AG08395 (cell line): ENCODE data around the gene ANKH.
A peak's percentile ranks its signal among the peaks of the same experiment; 100 is the strongest.

Experiments used
- DNase-seq: peaks from one replicate; pipeline ENCODE4 v3.0.0; 2012; ENCODE audit warnings: mixed read lengths, low spot score

Gene ANKH

GRCh38 chr5:14760548-14761002 is 111.0 kb downstream of the ANKH start:
- no peak for DNase-seq

- DNase-seq: no peak
Measured at GRCh38 chr5:14759744-14760547, 111.6 kb downstream of the ANKH start.

DNA sequence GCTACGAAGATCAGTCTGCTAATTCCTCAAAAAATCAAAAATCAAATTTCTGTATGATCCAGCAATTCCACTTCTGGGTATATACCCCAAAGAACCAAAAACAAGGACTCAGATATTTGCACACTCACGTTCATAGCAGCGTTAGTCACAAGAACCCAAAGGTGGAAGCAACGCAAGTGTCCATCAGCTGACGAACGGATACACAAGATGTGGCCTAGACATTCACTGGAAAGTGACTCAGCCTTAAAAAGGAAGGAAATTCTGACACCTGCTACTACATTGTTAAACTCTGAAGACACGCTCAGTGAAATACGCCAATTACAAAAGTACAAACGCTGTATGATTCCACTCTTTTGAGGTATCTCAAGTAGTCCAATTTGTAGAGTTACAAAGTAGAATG is 113.7 kb downstream of the ANKH start:
- DNase-seq: no peak

DNA sequence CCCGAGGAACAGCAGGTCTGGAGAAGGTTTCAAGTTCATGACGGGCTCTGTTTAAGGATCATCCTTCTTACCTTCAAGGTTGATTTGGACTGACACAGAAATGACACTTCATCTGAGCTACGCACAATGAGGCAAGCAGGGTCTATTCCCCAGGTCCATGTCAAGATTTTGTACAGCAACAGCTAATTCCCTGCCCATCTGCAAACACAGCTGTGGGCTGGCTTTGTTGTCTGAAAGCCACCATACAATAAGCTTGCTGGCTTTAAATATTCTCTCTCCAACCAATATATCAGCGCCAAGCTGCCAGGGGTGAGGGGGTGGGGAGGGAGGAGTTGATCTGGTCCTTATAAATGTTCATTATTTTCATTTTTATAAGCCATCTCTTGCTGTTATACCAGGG is 115.1 kb downstream of the ANKH start:
- DNase-seq: no peak

GRCh38 chr5:14753947-14754346 is 117.6 kb downstream of the ANKH start:
- DNase-seq: no peak

- no peak for DNase-seq
Measured at GRCh38 chr5:14753292-14753691, 118.3 kb downstream of the ANKH start.

- DNase-seq: no peak
Measured at GRCh38 chr5:14752497-14753071, 119.0 kb downstream of the ANKH start.

DNA sequence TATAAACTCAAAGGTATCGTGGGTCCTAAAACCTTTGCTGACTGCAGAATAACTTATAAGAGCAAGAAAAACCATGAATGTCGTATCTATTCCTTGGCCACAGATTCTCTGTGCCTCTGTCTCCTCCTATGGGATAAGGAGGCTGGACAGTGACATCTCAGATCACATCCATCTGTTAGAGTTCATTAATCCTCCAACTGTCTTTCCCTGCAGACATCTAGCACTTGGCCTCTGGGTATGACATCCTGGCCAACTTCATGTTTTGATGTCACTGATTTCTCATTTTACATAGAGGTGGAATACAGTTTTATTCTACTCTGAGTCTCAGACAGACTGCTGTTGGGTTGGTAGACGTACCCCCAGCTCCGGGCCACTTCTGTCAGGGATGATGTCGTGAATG is 120.9 kb downstream of the ANKH start:
- DNase-seq: no peak

- no peak for DNase-seq
Measured at GRCh38 chr5:14749579-14750101, 121.9 kb downstream of the ANKH start.

DNA sequence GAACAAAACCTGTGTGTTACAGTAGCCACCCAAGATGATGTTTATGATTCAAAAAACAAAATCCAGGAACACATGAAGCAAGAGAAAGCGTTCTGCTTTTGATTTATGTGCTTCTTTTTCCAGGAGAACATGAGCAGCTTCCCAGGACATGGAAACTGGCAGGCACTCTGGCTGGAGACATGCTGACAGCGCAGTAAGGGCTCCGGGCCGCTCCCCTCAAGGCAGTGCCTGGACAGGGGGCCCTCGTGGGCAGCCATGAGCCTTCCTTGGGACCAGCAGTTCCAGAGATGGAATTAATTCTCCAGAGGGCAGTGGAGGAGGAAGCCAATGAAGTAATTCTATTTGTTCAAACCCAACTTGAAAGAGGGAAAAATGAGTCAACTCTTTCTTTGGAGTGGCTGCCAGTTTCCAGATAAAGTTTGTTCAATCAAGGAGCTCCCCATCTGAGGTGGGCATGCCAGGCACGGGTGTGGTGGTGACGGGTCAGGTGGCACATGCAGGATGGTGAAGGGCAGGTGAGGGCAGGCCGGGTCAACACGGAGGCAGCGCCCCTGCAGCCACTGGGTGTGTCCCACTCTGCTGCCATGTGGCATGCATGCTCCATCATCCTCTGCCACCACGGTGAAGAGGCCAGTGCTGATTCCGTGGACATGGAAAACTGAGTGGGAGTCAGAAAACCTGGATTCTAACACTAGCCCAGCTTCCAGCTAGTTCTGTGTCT is 123.2 kb downstream of the ANKH start:
- DNase-seq: no peak

GRCh38 chr5:14745753-14746152 is 125.8 kb downstream of the ANKH start:
- DNase-seq: no peak

- DNase-seq: no peak
Measured at GRCh38 chr5:14745188-14745563, 126.4 kb downstream of the ANKH start.

DNA sequence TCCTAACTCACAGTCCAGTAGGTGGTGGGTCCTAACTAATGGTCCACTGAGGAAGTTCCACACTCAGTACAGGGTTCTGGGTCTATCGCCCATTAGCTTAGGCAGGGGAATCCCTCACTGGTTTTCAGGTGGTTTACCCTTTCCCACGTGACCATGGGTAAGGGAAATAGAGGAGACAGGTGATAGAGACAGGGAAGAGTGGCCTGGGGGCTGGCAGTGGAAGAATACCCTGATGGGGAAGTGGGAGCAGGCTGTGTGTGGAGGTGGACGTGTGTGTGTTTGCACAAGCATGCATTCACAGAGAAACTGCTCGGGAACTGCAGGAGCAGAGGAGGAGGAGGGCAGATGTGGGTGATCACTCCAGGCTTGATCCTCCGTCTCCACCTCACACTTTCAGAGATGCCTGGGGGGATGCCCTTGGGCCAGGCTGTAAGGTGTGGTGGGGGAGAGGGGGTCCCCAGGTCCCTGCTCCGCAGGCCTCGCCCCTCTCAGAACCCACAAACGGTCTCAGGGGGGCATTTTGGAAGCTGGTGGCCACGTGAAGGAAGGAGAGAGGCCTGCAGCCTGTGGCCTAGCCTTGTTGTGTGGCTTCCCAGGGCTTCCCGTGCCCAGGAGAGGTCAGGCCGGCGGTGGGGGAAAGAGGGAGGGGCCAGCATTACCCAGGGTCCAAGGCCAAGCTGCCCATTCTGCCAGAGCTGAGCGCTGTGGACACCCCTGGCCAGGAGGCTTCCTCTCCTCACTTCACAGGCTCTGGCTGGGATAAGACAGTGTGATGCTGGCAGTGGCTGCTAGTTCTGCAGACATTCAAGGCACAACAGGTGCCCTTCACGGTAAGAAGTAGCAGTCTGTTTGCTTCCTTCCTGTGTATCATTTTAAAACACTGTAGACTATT is 127.0 kb downstream of the ANKH start:
- no peak for DNase-seq

- DNase-seq: peak; percentile 49
Measured at GRCh38 chr5:14743601-14744295, 127.8 kb downstream of the ANKH start.

- DNase-seq: no peak
Measured at GRCh38 chr5:14742498-14742897, 129.1 kb downstream of the ANKH start.

DNA sequence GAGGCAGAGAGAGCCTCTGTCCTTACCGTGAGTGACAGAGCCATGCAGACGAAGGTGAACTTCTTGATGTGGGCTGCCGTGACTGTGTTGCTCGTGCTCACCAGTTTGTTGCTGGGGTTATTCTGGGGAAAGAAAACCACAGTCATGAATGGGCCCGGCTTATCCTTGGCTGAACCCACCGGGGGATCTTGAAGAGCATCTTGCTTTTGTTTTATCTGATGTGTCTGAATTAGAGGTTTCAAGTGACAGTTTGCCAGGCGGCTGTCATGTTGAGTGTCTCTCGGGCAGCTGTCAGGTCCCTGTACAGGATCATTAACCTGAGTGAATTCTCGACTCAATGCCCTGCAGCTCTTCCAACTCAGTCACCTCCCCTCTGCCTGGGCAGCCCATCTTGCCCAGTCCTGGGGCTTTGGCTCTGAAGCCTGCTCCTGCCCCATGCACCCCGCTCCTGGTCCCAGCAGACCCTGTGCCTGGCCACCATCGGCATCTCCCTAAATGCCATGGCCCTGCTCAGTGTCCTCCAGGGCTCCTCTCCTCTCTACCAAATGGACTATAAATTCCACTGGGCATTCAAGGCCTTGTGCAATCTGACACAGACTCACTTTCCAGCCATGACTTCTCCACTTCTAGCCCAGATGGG is 129.7 kb downstream of the ANKH start:
- no peak for DNase-seq

- no peak for DNase-seq
Measured at GRCh38 chr5:14741131-14741530, 130.4 kb downstream of the ANKH start.

DNA sequence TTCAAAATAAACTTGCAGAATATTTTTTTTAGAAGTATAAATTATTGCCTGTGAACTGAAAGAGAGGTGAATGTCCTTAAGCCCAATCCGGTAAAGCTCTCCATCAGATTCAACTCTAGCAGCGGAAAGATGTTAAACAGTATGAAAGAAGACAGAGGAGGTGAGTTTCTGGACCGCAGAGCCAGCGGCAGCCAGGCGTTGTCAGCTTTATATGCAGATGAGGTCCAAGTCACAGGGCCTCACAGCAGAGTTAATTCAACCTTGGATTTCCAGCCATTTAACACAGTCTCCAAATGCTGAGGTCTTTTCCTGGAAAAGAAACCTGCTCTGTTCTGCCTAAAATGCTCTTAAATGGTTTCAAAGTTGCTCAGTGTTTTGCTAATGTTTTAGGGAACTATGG is 131.6 kb downstream of the ANKH start:
- DNase-seq: no peak

DNA sequence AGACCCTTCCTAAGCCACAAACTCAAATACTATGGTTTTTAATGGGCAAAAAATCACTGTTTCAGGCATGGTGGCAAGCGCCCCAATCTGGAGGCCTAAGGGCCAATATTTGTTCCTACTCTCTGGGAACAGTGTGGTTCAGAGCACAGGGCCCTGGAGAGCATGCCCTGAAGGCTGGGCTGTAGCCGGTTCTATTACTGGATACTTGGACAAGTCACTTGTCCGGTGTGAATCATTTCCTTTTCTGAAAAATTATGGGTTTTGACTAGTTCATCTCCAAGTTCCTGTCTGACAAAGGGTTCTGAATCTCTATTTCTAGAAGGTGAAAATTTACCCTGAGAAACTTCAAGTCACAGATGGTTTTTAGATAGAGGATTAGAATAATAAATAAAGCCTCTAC is 132.0 kb downstream of the ANKH start:
- DNase-seq: peak; percentile 79

DNA sequence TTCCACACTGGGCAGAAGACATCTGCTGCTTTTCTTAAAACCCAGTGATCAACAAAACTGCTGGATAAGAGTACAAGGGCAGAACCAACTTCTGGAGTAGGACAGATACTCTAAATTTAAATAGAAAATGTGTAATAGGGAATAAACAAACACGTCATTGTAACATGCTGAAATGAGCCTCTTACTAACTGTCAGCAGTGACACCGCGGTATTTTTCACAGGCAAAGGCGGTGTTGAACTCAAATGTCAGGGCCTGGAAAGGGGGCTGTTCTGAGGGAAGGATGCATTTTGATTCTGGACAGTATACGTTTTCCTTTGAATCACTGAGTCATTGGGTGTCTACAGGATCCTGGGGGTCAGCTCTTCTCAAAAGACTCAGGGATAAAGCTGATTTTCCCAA is 133.5 kb downstream of the ANKH start:
- no peak for DNase-seq

DNA sequence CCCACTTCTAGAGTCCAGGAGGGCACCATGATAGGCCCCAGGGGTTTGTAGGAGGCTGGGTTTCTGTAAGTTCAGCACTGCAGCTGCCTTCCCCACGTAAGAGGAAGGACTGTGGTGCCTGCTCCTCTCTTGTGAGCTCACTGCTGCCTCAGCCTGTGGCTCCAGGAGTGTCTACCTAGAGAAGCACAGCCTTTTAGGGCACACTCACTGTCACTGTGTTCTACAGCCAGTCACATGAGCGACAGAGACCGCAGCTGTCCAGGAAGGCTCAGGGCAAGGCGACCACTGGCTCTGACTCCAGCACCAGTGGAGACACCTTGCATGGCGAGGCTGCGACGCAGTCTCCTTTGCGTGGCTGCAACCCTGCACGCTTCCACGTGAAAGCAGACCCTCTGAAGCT is 134.3 kb downstream of the ANKH start:
- DNase-seq: no peak
